Activated naive CD8-positive, alpha-beta T cell treated with anti-CD3 and anti-CD28 coated beads, Interleukin-2, amount 50 U/mL, for 16 hours (primary cell): ENCODE data around the gene SPTA1.

Experiments
- DNase-seq: peaks from one replicate; pipeline ENCODE4 v3.0.0-alpha.2; 2020; ENCODE audit warnings: low read depth, low spot score

The SPTA1 gene

GRCh38 chr1:158572226-158572625 lies 114.3 kb downstream of the SPTA1 start:
- DNase-seq = no peak

- no peak for DNase-seq
These were observed 116.0 kb downstream of the SPTA1 start, which contains the start of gene OR6P1 for GRCh38 chr1:158570480-158570879. Gene OR6P1, minus strand, starts transcription at chr1:158570580. Its CDS starts 6,976 bp downstream, at chr1:158563604.

- DNase-seq = no peak
These were observed 121.9 kb downstream of the SPTA1 start for GRCh38 chr1:158564608-158565007.

- no peak for DNase-seq
These were observed 122.7 kb downstream of the SPTA1 start for GRCh38 chr1:158563853-158564252.
